Trophoblast cell (in vitro differentiated cells and primary cell): ENCODE data around the gene EVA1C.

Experiments used
- DNase-seq, 2 donors: peaks; one replicate each; pipeline ENCODE4 v3.0.0-alpha.2; 2016
- H2AFZ ChIP-seq: 2 replicates; pipeline ENCODE4 v1.6.1; 2013; ENCODE audit warnings: low read length, moderate library complexity, mild to moderate bottlenecking; ENCODE audit not compliant: insufficient read depth, poor library complexity
- H2AK5ac ChIP-seq: 2 replicates; pipeline ENCODE4 v1.6.1; 2013; ENCODE audit warnings: mild to moderate bottlenecking, low read length
- H2BK120ac ChIP-seq: 2 replicates; pipeline ENCODE4 v1.6.1; 2013; ENCODE audit warnings: low read length, mild to moderate bottlenecking, moderate library complexity; ENCODE audit not compliant: insufficient read depth, poor library complexity
- H2BK12ac ChIP-seq: 2 replicates; pipeline ENCODE4 v1.6.1; 2013; ENCODE audit warnings: mild to moderate bottlenecking, low read length, moderate library complexity
- H2BK5ac ChIP-seq: 2 replicates; pipeline ENCODE4 v1.6.1; 2013; ENCODE audit warnings: low read length, low read depth, moderate library complexity, mild to moderate bottlenecking; ENCODE audit not compliant: poor library complexity
- H3K14ac ChIP-seq: 2 replicates; pipeline ENCODE4 v1.6.1; 2013; ENCODE audit warnings: mild to moderate bottlenecking, low read length
- H3K18ac ChIP-seq: 2 replicates; pipeline ENCODE4 v1.6.1; 2013; ENCODE audit warnings: mild to moderate bottlenecking, low read length
- H3K23ac ChIP-seq: 2 replicates; pipeline ENCODE4 v1.6.1; 2013; ENCODE audit warnings: low read length
- H3K27ac ChIP-seq: 2 replicates; pipeline ENCODE4 v1.5.1; 2013; ENCODE audit warnings: low read depth, mild to moderate bottlenecking, inconsistent platforms, low read length, moderate library complexity
- H3K27me3 ChIP-seq: 2 replicates; pipeline ENCODE4 v1.6.1; 2013; ENCODE audit warnings: inconsistent platforms, mild to moderate bottlenecking, low read length, moderate library complexity; ENCODE audit not compliant: insufficient read depth
- H3K36me3 ChIP-seq, 2 experiments: 1 replicate in 1 of 2; 2 replicates in 1 of 2; pipeline ENCODE4 v1.6.1; 2013; ENCODE audit warnings: low read length in 2 of 2, mild to moderate bottlenecking in 2 of 2, moderate library complexity in 1 of 2; ENCODE audit not compliant: insufficient read depth in 2 of 2, control insufficient read depth in 1 of 2
- H3K4ac ChIP-seq: 2 replicates; pipeline ENCODE4 v1.6.1; 2013; ENCODE audit warnings: low read depth, mild to moderate bottlenecking, low read length, moderate library complexity
- H3K4me1 ChIP-seq, 2 experiments: 1 replicate in 1 of 2; 2 replicates in 1 of 2; pipeline ENCODE4 v1.6.1; 2013; ENCODE audit warnings: low read length in 2 of 2, mild to moderate bottlenecking in 2 of 2, moderate library complexity in 1 of 2; ENCODE audit not compliant: insufficient read depth in 2 of 2, control insufficient read depth in 1 of 2
- H3K4me2 ChIP-seq: 2 replicates; pipeline ENCODE4 v1.6.1; 2013; ENCODE audit warnings: inconsistent platforms, mild to moderate bottlenecking, low read length, moderate library complexity
- H3K4me3 ChIP-seq: 2 replicates; pipeline ENCODE4 v1.5.1; 2013; ENCODE audit warnings: mild to moderate bottlenecking, low read depth, low read length, inconsistent platforms
- H3K79me1 ChIP-seq: one replicate; pipeline ENCODE4 v1.6.1; 2013; ENCODE audit warnings: low read length
- H3K79me2 ChIP-seq: 2 replicates; pipeline ENCODE4 v1.6.1; 2013; ENCODE audit warnings: low read length, mild to moderate bottlenecking; ENCODE audit not compliant: control insufficient read depth, insufficient read depth, poor library complexity
- H3K9ac ChIP-seq: 2 replicates; pipeline ENCODE4 v1.6.1; 2013; ENCODE audit warnings: mild to moderate bottlenecking, low read length
- H3K9me3 ChIP-seq: 2 replicates; pipeline ENCODE4 v1.6.1; 2013; ENCODE audit warnings: low read depth, mild to moderate bottlenecking, control low read depth, inconsistent platforms, low read length; ENCODE audit not compliant: insufficient read depth
- H4K12ac ChIP-seq: 2 replicates; pipeline ENCODE4 v1.6.1; 2013; ENCODE audit warnings: low read depth, mild to moderate bottlenecking, low read length, moderate library complexity
- H4K8ac ChIP-seq: 2 replicates; pipeline ENCODE4 v1.6.1; 2013; ENCODE audit warnings: low read depth, mild to moderate bottlenecking, low read length, moderate library complexity
- H4K91ac ChIP-seq: one replicate; pipeline ENCODE4 v1.6.1; 2013; ENCODE audit warnings: low read depth, mild to moderate bottlenecking, low read length, moderate library complexity
- WGBS: extraction: QIAGEN DNeasy Blood & Tissue Kit; methylation state at CpG from one replicate; pipeline ENCODE4 v1.1.7; 2013; ENCODE audit warnings: missing lambda C conversion rate; ENCODE audit not compliant: insufficient read length, insufficient coverage; ENCODE audit errors: extremely low coverage; 5-methylcytosine and 5-hydroxymethylcytosine counted together

The EVA1C gene

DNA sequence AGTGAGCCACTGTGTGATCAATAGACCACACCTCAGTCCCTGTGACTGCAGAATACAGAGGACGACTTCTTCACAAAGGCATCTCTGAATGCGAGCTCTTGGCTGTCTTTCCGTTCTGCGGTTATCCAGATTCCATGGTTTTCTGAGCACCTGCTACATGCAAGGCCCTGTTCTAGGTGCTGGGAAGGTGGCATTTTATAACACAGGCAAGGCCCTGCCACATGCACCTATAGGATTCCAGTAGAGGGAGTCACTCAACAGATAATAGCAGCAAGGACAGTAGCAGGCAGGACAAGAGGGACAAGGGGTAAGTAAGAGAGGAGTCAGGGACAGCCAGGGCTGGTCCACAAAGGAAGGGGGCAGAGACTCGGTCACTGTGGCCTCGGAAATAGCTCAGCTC lies 28.7 kb upstream of the EVA1C start:
- H3K14ac ChIP-seq, result no peak overlapping the region
- no peaks in the 10 kb centered on the region for H3K9me3 ChIP-seq
- no peaks in the 10 kb centered on the region for H3K27me3 ChIP-seq
- H3K4me3 ChIP-seq, result no peak overlapping the region
- no peak overlapping the region for H2AK5ac ChIP-seq
- H2BK120ac ChIP-seq, result no peak overlapping the region
- H2BK5ac ChIP-seq, result no peak overlapping the region
- H3K23ac ChIP-seq, result no peak overlapping the region
- no peak for DNase-seq
- H3K27ac ChIP-seq, result no peak overlapping the region
- no peak overlapping the region for H2BK12ac ChIP-seq
- H3K9ac ChIP-seq, result no peak overlapping the region
- peaks cover 13 to 23% of the 10 kb centered on the region in 2 experiments for H3K36me3 ChIP-seq
- no peak overlapping the region for H3K4ac ChIP-seq
- H3K79me2 ChIP-seq, result peaks cover 3% of the 10 kb centered on the region
- no peak overlapping the region for H2AFZ ChIP-seq
- no peak overlapping the region for H4K12ac ChIP-seq
- H3K4me2 ChIP-seq, result no peak overlapping the region
- H3K79me1 ChIP-seq, result no peaks in the 10 kb centered on the region
- WGBS, result no CpG with 5 or more reads among the region's 6 CpGs
- no peak overlapping the region for H4K91ac ChIP-seq
- no peaks in the 10 kb centered on the region for H3K4me1 ChIP-seq
- no peak overlapping the region for H4K8ac ChIP-seq
- no peak overlapping the region for H3K18ac ChIP-seq

DNA sequence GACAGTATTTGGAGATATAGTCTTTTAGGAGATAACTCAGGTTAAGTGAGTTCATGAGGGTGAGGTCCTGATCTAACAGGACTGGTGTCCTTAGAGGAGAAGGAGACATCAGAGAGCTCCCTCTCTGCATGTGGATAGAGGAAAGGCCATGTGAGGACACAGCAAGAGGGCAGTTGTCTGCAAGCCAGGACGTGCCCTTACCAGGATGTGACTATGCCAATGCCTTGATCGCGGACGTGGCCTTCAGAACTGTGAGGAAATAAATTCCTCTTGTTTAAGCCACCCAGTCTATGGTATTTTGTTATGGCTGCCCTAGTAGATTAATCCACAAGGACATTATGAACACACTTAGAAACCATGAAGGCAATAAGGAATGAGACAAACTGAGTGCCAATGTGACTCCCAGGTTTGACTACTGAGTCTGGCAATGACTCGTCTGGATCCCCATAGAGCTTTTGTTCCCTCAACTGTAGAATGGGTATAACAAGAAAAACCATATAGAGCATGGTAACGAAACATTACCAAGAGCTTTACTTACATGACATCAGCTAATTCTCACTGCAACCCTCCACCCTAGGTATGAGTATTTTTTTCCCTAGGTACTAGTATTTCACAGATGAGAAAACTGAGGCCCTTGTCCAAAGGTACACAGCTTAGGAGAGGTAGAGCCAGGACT lies 26.2 kb upstream of the EVA1C start:
- no peaks in the 10 kb centered on the region for H3K9me3 ChIP-seq
- no peak overlapping the region for H3K18ac ChIP-seq
- H3K79me1 ChIP-seq, result no peaks in the 10 kb centered on the region
- no peak overlapping the region for H3K4me2 ChIP-seq
- peaks cover 3% of the 10 kb centered on the region for H3K79me2 ChIP-seq
- peaks cover 11 to 20% of the 10 kb centered on the region in 2 experiments for H3K36me3 ChIP-seq
- H4K91ac ChIP-seq, result no peak overlapping the region
- no peak overlapping the region for H2BK5ac ChIP-seq
- no peaks in the 10 kb centered on the region for H3K4me1 ChIP-seq
- H2AFZ ChIP-seq, result no peak overlapping the region
- no peak overlapping the region for H4K12ac ChIP-seq
- no peak overlapping the region for H2BK12ac ChIP-seq
- no CpG with 5 or more reads among the region's 6 CpGs for WGBS
- no peaks in the 10 kb centered on the region for H3K27me3 ChIP-seq
- H3K9ac ChIP-seq, result no peak overlapping the region
- H3K4ac ChIP-seq, result no peak overlapping the region
- H3K14ac ChIP-seq, result no peak overlapping the region
- no peak for DNase-seq
- H3K27ac ChIP-seq, result no peak overlapping the region
- no peak overlapping the region for H4K8ac ChIP-seq
- no peak overlapping the region for H3K4me3 ChIP-seq
- H2AK5ac ChIP-seq, result no peak overlapping the region
- no peak overlapping the region for H2BK120ac ChIP-seq
- no peak overlapping the region for H3K23ac ChIP-seq

GRCh38 chr21:32387151-32387550 lies 25.4 kb upstream of the EVA1C start:
- peaks cover 3% of the 10 kb centered on the region for H3K79me2 ChIP-seq
- H3K14ac ChIP-seq, result no peak overlapping the region
- H2AK5ac ChIP-seq, result no peak overlapping the region
- no peak overlapping the region for H2BK120ac ChIP-seq
- H3K4ac ChIP-seq, result no peak overlapping the region
- no peak overlapping the region for H4K8ac ChIP-seq
- no peak overlapping the region for H4K91ac ChIP-seq
- no peak overlapping the region for H3K27ac ChIP-seq
- no peak overlapping the region for H2BK5ac ChIP-seq
- no peak overlapping the region for H3K18ac ChIP-seq
- no peak overlapping the region for H2BK12ac ChIP-seq
- no peak overlapping the region for H2AFZ ChIP-seq
- H3K4me1 ChIP-seq, result peaks cover 0 to 2% of the 10 kb centered on the region in 2 experiments
- no peak overlapping the region for H3K23ac ChIP-seq
- no peak for DNase-seq
- no peak overlapping the region for H3K4me2 ChIP-seq
- peaks cover 11 to 20% of the 10 kb centered on the region in 2 experiments for H3K36me3 ChIP-seq
- H3K27me3 ChIP-seq, result no peaks in the 10 kb centered on the region
- H3K9ac ChIP-seq, result no peak overlapping the region
- H3K9me3 ChIP-seq, result no peaks in the 10 kb centered on the region
- no peak overlapping the region for H4K12ac ChIP-seq
- WGBS, result no CpG with 5 or more reads among the region's 8 CpGs
- no peaks in the 10 kb centered on the region for H3K79me1 ChIP-seq
- H3K4me3 ChIP-seq, result no peak overlapping the region

- Histone ChIP-seq H3K14ac (no peak overlapping the region), H3K4me3 (no peak overlapping the region), H4K91ac (no peak overlapping the region), H3K27ac (no peak overlapping the region), H3K4ac (no peak overlapping the region), H3K9ac (no peak overlapping the region), H3K79me2 (peaks cover 6% of the 10 kb centered on the region), H3K4me2 (no peak overlapping the region), H3K9me3 (peaks cover 5% of the 10 kb centered on the region), H2AK5ac (no peak overlapping the region), H4K12ac (no peak overlapping the region), H3K27me3 (no peaks in the 10 kb centered on the region), H3K79me1 (peaks cover 6% of the 10 kb centered on the region), H3K23ac (no peak overlapping the region), H4K8ac (no peak overlapping the region), H3K4me1 (peaks cover 2 to 8% of the 10 kb centered on the region in 2 experiments), H2BK5ac (no peak overlapping the region), H2BK12ac (no peak overlapping the region), H3K18ac (no peak overlapping the region), H3K36me3 (peaks cover 4 to 12% of the 10 kb centered on the region in 2 experiments), H2AFZ (no peak overlapping the region), H2BK120ac (no peak overlapping the region)
- no CpG with 5 or more reads among the region's 9 CpGs for WGBS
- no peak for DNase-seq
Measured at GRCh38 chr21:32388306-32388705, 24.2 kb upstream of the EVA1C start.
